H1 (cell line): ENCODE results near the gene KIF13A. TPM values are rescaled to one million over a fixed set of nuclear protein-coding genes. Genes with fewer than 3 reads are reported as not detected.

Experiments
- CTCF ChIA-PET: fragments of 300-600 bp; sonication (Branson Sonifier 250); formaldehyde crosslinking; loops from one replicate; lab custom pipeline; 2021; ENCODE audit not compliant: partially characterized antibody; lab: Charles Lee
- POLR2A ChIA-PET: fragments of 300-600 bp; sonication (Branson Sonifier 250); formaldehyde crosslinking; loops from one replicate; lab custom pipeline; 2021; ENCODE audit warnings: inconsistent platforms; ENCODE audit not compliant: partially characterized antibody; lab: Charles Lee
- DNase-seq, 2 experiments: peaks; one replicate each; pipeline versions ENCODE4 v3.0.0 to v3.0.0-alpha.2; 2010 to 2022; ENCODE audit warnings: low spot score in 2 of 2, low read depth in 1 of 2, mixed read lengths in 1 of 2
- FAIRE-seq: peaks from 2 replicates; lab custom pipeline; 2011; peaks lifted over from hg19 to GRCh38; lab: Jason Lieb, UNC
- H2AFZ ChIP-seq: 2 replicates; pipeline ENCODE4 v1.8.1; 2012; ENCODE audit warnings: low read length, inconsistent platforms
- H2AK5ac ChIP-seq: 2 replicates; pipeline ENCODE4 v1.6.1; 2013; ENCODE audit warnings: low read depth, low read length
- H2BK120ac ChIP-seq: replicated peaks from 2 replicates; pipeline ENCODE3; 2013; ENCODE audit warnings: low read depth, low read length, inconsistent platforms
- H2BK12ac ChIP-seq: 2 replicates; pipeline ENCODE4 v1.6.1; 2013; ENCODE audit warnings: low read depth, low read length
- H2BK15ac ChIP-seq: 2 replicates; pipeline ENCODE4 v1.6.1; 2013; ENCODE audit warnings: low read length
- H2BK20ac ChIP-seq: 2 replicates; pipeline ENCODE4 v1.6.1; 2013; ENCODE audit warnings: low read length
- H2BK5ac ChIP-seq: 2 replicates; pipeline ENCODE4 v1.6.1; 2013; ENCODE audit warnings: low read depth, low read length
- H3K14ac ChIP-seq: 2 replicates; pipeline ENCODE4 v1.6.1; 2013; ENCODE audit warnings: inconsistent platforms; ENCODE audit not compliant: insufficient read length
- H3K18ac ChIP-seq: 2 replicates; pipeline ENCODE4 v1.6.1; 2013; ENCODE audit warnings: low read length; ENCODE audit errors: extremely low read depth
- H3K23ac ChIP-seq: 2 replicates; pipeline ENCODE4 v1.6.1; 2013; ENCODE audit warnings: inconsistent platforms; ENCODE audit not compliant: insufficient read length
- H3K23me2 ChIP-seq: 2 replicates; pipeline ENCODE4 v1.6.1; 2013; ENCODE audit warnings: low read depth, low read length
- H3K27ac ChIP-seq: 2 replicates; pipeline ENCODE4 v1.6.1; 2011; ENCODE audit warnings: low read depth, low read length, inconsistent platforms
- H3K27me3 ChIP-seq, 4 experiments: replicated peaks in 1 of 4; 1 replicate in 1 of 4; 2 replicates in 3 of 4; pipeline versions ENCODE4 v1.6.1 to v1.8.1; 2011 to 2013; ENCODE audit warnings: low read length in 3 of 4, mild to moderate bottlenecking in 3 of 4, inconsistent platforms in 2 of 4, mixed read lengths in 2 of 4, moderate library complexity in 1 of 4; ENCODE audit not compliant: control insufficient read depth in 3 of 4, insufficient read depth in 3 of 4; ENCODE audit errors: extremely low read depth in 1 of 4
- H3K36me3 ChIP-seq, 4 experiments: 2 replicates each; pipeline versions ENCODE4 v1.6.1 to v1.8.1; 2011 to 2013; ENCODE audit warnings: mild to moderate bottlenecking in 4 of 4, low read length in 3 of 4, moderate library complexity in 2 of 4, control low read depth in 1 of 4, inconsistent platforms in 1 of 4; ENCODE audit not compliant: insufficient read depth in 4 of 4, control insufficient read depth in 2 of 4
- H3K4ac ChIP-seq: replicated peaks from 2 replicates; pipeline ENCODE3; 2013; ENCODE audit warnings: low read length, low read depth, mixed read lengths, inconsistent platforms; ENCODE audit not compliant: insufficient read length
- H3K4me1 ChIP-seq, 4 experiments: replicated peaks in 1 of 4; 1 replicate in 1 of 4; 2 replicates in 3 of 4; pipeline versions ENCODE4 v1.6.1 to v1.8.1; 2011 to 2013; ENCODE audit warnings: low read length in 3 of 4, inconsistent platforms in 2 of 4, mixed read lengths in 1 of 4; ENCODE audit not compliant: insufficient read depth in 4 of 4, control insufficient read depth in 3 of 4
- H3K4me2 ChIP-seq, 2 experiments: 2 replicates each; pipeline versions ENCODE4 v1.6.1 to v1.8.1; 2011 to 2013; ENCODE audit warnings: low read depth in 2 of 2, low read length in 2 of 2, control low read depth in 1 of 2, inconsistent platforms in 1 of 2, mild to moderate bottlenecking in 1 of 2; ENCODE audit not compliant: insufficient read depth in 1 of 2
- H3K4me3 ChIP-seq, 4 experiments: fragments of 200-600, 300-600 bp in 1 of 4; sonication (generic), shearing (Covaris generic), sonication (Bioruptor Twin) in 1 of 4; 2 replicates each; pipeline versions ENCODE4 v1.5.1 to v1.8.1; 2011 to 2016; ENCODE audit warnings: low read length in 4 of 4, low read depth in 3 of 4, control low read depth in 2 of 4, inconsistent platforms in 2 of 4, mild to moderate bottlenecking in 2 of 4, mixed read lengths in 1 of 4, moderate library complexity in 1 of 4; ENCODE audit not compliant: insufficient read depth in 2 of 4; ENCODE audit errors: extremely low read depth in 1 of 4
- H3K56ac ChIP-seq: replicated peaks from 2 replicates; pipeline ENCODE3; 2013; ENCODE audit warnings: low read depth, mild to moderate bottlenecking, mixed read lengths, low read length, inconsistent platforms; ENCODE audit not compliant: insufficient read length
- H3K79me1 ChIP-seq: 2 replicates; pipeline ENCODE4 v1.6.1; 2013; ENCODE audit warnings: low read depth, low read length, control low read depth
- H3K79me2 ChIP-seq, 2 experiments: 2 replicates each; pipeline versions ENCODE4 v1.6.1 to v1.8.1; 2012 to 2013; ENCODE audit warnings: low read length in 2 of 2, mild to moderate bottlenecking in 2 of 2, inconsistent platforms in 1 of 2; ENCODE audit not compliant: insufficient read depth in 2 of 2, control insufficient read depth in 1 of 2
- H3K9ac ChIP-seq, 4 experiments: replicated peaks in 1 of 4; 1 replicate in 1 of 4; 2 replicates in 3 of 4; pipeline versions ENCODE4 v1.6.1 to v1.8.1; 2011 to 2013; ENCODE audit warnings: low read depth in 3 of 4, low read length in 3 of 4, control low read depth in 2 of 4, mild to moderate bottlenecking in 2 of 4, moderate library complexity in 2 of 4, inconsistent platforms in 1 of 4; ENCODE audit errors: extremely low read depth in 1 of 4
- H3K9me3 ChIP-seq, 2 experiments: 2 replicates each; pipeline versions ENCODE4 v1.6.1 to v1.8.1; 2012 to 2013; ENCODE audit warnings: mild to moderate bottlenecking in 2 of 2, moderate library complexity in 2 of 2, control low read depth in 1 of 2, inconsistent platforms in 1 of 2, low read depth in 1 of 2, low read length in 1 of 2, mixed read lengths in 1 of 2; ENCODE audit not compliant: insufficient read depth in 2 of 2
- H4K20me1 ChIP-seq, 2 experiments: replicated peaks in 1 of 2; 2 replicates each; pipeline versions ENCODE3 to v1.8.1; 2011 to 2013; ENCODE audit warnings: inconsistent platforms in 2 of 2, low read length in 2 of 2, mild to moderate bottlenecking in 1 of 2; ENCODE audit not compliant: insufficient read depth in 2 of 2, control insufficient read depth in 1 of 2
- H4K5ac ChIP-seq: 2 replicates; pipeline ENCODE4 v1.6.1; 2013; ENCODE audit warnings: low read length, low read depth, mixed read lengths, inconsistent platforms; ENCODE audit not compliant: insufficient read length
- H4K8ac ChIP-seq: 2 replicates; pipeline ENCODE4 v1.8.0; 2013; ENCODE audit warnings: mild to moderate bottlenecking, moderate library complexity, low read length, inconsistent platforms; ENCODE audit not compliant: insufficient read depth; ENCODE audit errors: extremely low read depth
- H4K91ac ChIP-seq: replicated peaks from 2 replicates; pipeline ENCODE3; 2013; ENCODE audit warnings: low read length, mixed read lengths, inconsistent platforms; ENCODE audit not compliant: insufficient read length
- HDAC2 ChIP-seq, 2 experiments: fragments of 300-600 bp in 1 of 2; sonication (generic) in 1 of 2; IDR thresholded peaks; 2 replicates each; pipeline ENCODE4 v1.6.1; 2011 to 2012; ENCODE audit warnings: low read depth in 2 of 2, low read length in 2 of 2, mild to moderate bottlenecking in 2 of 2, moderate library complexity in 2 of 2, borderline replicate concordance in 1 of 2, inconsistent platforms in 1 of 2
- JUN ChIP-seq: IDR thresholded peaks from 2 replicates; pipeline ENCODE4 v1.6.1; 2011; ENCODE audit warnings: low read depth, mild to moderate bottlenecking, improper control_type of control experiment, low read length
- NANOG ChIP-seq: IDR thresholded peaks from 2 replicates; pipeline ENCODE4 v1.6.1; 2011; ENCODE audit warnings: low read length, low read depth, mild to moderate bottlenecking, inconsistent platforms; ENCODE audit not compliant: insufficient read depth, poor library complexity, severe bottlenecking
- PHF8 ChIP-seq: fragments of 200-600 bp; sonication (generic); conservative IDR thresholded peaks from 2 replicates; pipeline ENCODE4 v1.7.1; 2012; ENCODE audit warnings: low read depth, mild to moderate bottlenecking, inconsistent platforms, low read length, moderate library complexity
- POLR2AphosphoS5 ChIP-seq: IDR thresholded peaks from 2 replicates; pipeline ENCODE4 v1.6.1; 2011; ENCODE audit warnings: low read depth, low read length
- SIN3A ChIP-seq, 2 experiments: IDR thresholded peaks in 1 of 2; conservative IDR thresholded peaks in 1 of 2; 2 replicates each; pipeline ENCODE4 v1.6.1; 2011 to 2012; ENCODE audit warnings: low read length in 2 of 2, improper control_type of control experiment in 1 of 2, low read depth in 1 of 2, mild to moderate bottlenecking in 1 of 2
- WGBS, 2 experiments: shearing (Covaris generic) in 1 of 2; methylation state at CpG; one replicate each; pipeline versions ENCODE4 v1.1.6 to v1.1.7; 2013 to 2015; ENCODE audit warnings: low lambda C conversion rate in 2 of 2, mixed read lengths in 2 of 2, inconsistent platforms in 1 of 2, low coverage in 1 of 2, missing lambda C conversion rate in 1 of 2; ENCODE audit not compliant: insufficient replicate concordance in 2 of 2, insufficient coverage in 1 of 2, insufficient read length in 1 of 2; ENCODE audit errors: extremely low coverage in 1 of 2, missing lambda C conversion rate in 1 of 2; 5-methylcytosine and 5-hydroxymethylcytosine counted together
- polyA plus RNA-seq, 7 experiments: library from polyadenylated mRNA; depleted of rRNA in 3 of 7; stranded (reverse) in 5 of 7; unstranded in 2 of 7; fragments of >200 nt in 5 of 7; fragments of 200-250 nt in 2 of 7; gene quantifications; 1 replicate in 5 of 7; 2 replicates in 1 of 7; 4 replicates in 1 of 7; pipeline versions ENCODE4 v1.2.1 to v1.2.3, GENCODE V29; 2011 to 2013; ENCODE audit warnings: missing spikeins in 2 of 7, mixed read lengths in 2 of 7
- total RNA-seq: library from RNA; stranded (reverse); fragmentation: NEBNext Ultra II Directional; extraction: Animal tissue kit (Norgen Biotek cat#: 25700); gene quantifications from 2 replicates; pipeline ENCODE4 v1.2.1, GENCODE V29; 2021
- TF ChIP-seq, protein P1 (sequence below): IDR thresholded peaks from 2 replicates; pipeline ENCODE4 v1.6.1; 2011; ENCODE audit warnings: low read length, improper control_type of control experiment
- TF ChIP-seq, protein P2 (sequence below): IDR thresholded peaks from 2 replicates; pipeline ENCODE4 v1.6.1; 2012; ENCODE audit warnings: low read length, inconsistent platforms

The KIF13A gene
- total and polyA plus RNA-seq, 2 of the 8 experiments (the other 6 are each of a cell fraction or from before 2014, with no cell fraction given) = 14.7 to 40.8 TPM

DNA sequence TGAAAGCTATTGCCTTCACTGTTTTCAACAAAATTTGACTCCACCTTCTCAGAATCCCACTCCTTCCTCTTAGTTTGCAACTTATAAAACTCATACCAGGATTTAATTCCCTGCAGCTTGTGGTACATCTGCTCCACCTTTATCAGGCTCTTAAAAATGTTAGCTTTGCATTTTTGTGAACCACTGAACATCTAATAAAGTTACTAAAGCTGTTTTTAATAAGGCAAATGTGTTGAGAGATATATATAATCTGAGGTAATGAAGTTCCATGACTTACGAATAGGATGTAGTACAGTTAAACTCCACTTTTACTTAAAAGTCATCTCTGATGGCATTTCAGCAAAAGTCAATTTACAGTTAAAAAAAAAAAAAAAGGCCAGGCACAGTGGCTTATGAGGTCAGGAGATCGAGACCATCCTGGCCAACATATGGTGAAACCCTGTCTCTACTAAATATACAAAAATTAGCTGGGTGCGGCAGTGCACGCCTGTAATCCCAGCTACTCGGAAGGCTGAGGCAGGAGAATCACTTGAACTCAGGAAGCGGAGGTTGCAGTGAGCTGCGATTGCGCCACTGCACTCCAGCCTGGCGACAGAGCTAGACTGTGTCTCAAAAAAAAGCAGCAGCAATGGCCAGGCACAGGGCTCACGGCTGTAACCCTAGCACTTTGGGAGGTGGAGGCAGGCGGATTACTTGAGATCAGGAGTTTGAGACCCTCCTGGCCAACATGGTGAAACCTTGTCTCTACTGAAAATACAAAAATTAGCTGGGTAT lies 106.2 kb downstream of the KIF13A start:
- H3K9me3 ChIP-seq = no peaks in the 10 kb centered on the region
- no peak overlapping the region for H2BK5ac ChIP-seq
- no peak overlapping the region for H3K4me3 ChIP-seq
- H2AFZ ChIP-seq = no peak overlapping the region
- H2BK20ac ChIP-seq = no peak overlapping the region
- 95% methylated on average over 11 of the region's 11 CpGs; no CpG with 5 or more reads in 1 of the 2 experiments for WGBS, 2 experiments
- no peak overlapping the region for H2AK5ac ChIP-seq
- no peak overlapping the region for H3K4ac ChIP-seq
- H3K56ac ChIP-seq = no peak overlapping the region
- no peak overlapping the region for H2BK15ac ChIP-seq
- H2BK12ac ChIP-seq = no peak overlapping the region
- CTCF ChIA-PET = interaction anchor here (0.6 to 1.6 kb wide), 3 partner anchors 81 to 249 kb away, joined by 3 to 5 read pairs (median 4); partner anchors contain the start of gene NHLRC1
- H4K5ac ChIP-seq = no peak overlapping the region
- H4K91ac ChIP-seq = no peak overlapping the region
- no peak overlapping the region for H3K23ac ChIP-seq
- no peak overlapping the region for H3K14ac ChIP-seq
- H3K4me2 ChIP-seq = no peak overlapping the region
- FAIRE-seq = no peak
- H4K8ac ChIP-seq = no peak overlapping the region
- H3K27ac ChIP-seq = no peak overlapping the region
- no peaks in the 10 kb centered on the region; the same call in 1 of the 2 replicates for H3K79me1 ChIP-seq
- no peak overlapping the region for H3K18ac ChIP-seq
- no peak overlapping the region for H2BK120ac ChIP-seq
- no peak for DNase-seq
- H3K4me1 ChIP-seq = no peaks in the 10 kb centered on the region; a peak in 1 of 7 replicates
- no peaks in the 10 kb centered on the region for H3K36me3 ChIP-seq
- H3K79me2 ChIP-seq = no peaks in the 10 kb centered on the region
- POLR2A ChIA-PET = no interaction called here
- no peaks in the 10 kb centered on the region for H3K23me2 ChIP-seq
- H3K9ac ChIP-seq = no peak overlapping the region
- no peaks in the 10 kb centered on the region for H4K20me1 ChIP-seq
- no peaks in the 10 kb centered on the region for H3K27me3 ChIP-seq
- TF ChIP-seq, protein P1, sequence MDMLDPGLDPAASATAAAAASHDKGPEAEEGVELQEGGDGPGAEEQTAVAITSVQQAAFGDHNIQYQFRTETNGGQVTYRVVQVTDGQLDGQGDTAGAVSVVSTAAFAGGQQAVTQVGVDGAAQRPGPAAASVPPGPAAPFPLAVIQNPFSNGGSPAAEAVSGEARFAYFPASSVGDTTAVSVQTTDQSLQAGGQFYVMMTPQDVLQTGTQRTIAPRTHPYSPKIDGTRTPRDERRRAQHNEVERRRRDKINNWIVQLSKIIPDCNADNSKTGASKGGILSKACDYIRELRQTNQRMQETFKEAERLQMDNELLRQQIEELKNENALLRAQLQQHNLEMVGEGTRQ = no peak
- no peak for TF ChIP-seq SIN3A (conservative IDR thresholded peaks at IDR 0.05 in 1 of 2, IDR thresholded peaks at IDR 0.05 in 1 of 2; ENCODE audit: low read depth in 1 of 2, low read length in 2 of 2)
- no peak for TF ChIP-seq NANOG
- no peak for TF ChIP-seq POLR2AphosphoS5
- TF ChIP-seq, protein P2, sequence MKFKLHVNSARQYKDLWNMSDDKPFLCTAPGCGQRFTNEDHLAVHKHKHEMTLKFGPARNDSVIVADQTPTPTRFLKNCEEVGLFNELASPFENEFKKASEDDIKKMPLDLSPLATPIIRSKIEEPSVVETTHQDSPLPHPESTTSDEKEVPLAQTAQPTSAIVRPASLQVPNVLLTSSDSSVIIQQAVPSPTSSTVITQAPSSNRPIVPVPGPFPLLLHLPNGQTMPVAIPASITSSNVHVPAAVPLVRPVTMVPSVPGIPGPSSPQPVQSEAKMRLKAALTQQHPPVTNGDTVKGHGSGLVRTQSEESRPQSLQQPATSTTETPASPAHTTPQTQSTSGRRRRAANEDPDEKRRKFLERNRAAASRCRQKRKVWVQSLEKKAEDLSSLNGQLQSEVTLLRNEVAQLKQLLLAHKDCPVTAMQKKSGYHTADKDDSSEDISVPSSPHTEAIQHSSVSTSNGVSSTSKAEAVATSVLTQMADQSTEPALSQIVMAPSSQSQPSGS = no peak
- no peak for TF ChIP-seq PHF8
- TF ChIP-seq HDAC2 (IDR thresholded peaks at IDR 0.05; ENCODE audit: borderline replicate concordance in 1 of 2, low read depth in 2 of 2, low read length in 2 of 2) = no peak
- no peak for TF ChIP-seq JUN
